ENCODE data around the gene RGS7. TPM values are rescaled to one million over a fixed set of nuclear protein-coding genes. Genes with fewer than 3 reads are reported as not detected.

RGS7 gene
- total RNA-seq, 1 donor from 2014 or later = 16.0 TPM

DNA sequence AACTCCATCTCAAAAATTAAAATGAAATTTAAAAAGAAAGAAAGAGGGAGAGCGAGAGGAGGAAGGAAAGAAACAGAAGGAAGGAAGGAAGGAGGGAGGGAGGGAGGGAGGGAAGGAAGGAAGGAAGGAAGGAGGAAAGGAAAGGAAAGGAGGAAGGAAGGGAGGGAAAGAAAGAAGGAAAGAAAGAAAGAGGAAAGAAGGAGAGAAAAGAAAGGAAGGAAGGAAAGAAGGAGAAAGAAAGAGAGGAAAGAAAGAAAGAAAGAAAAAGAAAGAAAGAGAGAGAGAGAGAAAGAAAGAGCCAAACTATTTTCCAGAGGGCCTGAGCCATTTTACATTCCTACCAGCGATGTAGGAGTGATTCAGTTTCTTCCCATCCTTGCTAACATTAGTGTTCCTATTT is 364.0 kb downstream of the RGS7 start:
- Mint-ChIP-seq H3K27me3 (ENCODE audit: unreplicated experiment) (no peaks in the 10 kb centered on the region), H3K4me1 (ENCODE audit: low read depth, unreplicated experiment) (no peaks in the 10 kb centered on the region), H3K4me3 (ENCODE audit: unreplicated experiment) (no peak overlapping the region), H3K27ac (ENCODE audit: unreplicated experiment) (no peak overlapping the region), H3K36me3 (ENCODE audit: unreplicated experiment) (no peaks in the 10 kb centered on the region), H3K9me3 (ENCODE audit: unreplicated experiment) (peaks cover 3% of the 10 kb centered on the region)
- no peak for DNase-seq
- TF ChIP-seq, protein P1, sequence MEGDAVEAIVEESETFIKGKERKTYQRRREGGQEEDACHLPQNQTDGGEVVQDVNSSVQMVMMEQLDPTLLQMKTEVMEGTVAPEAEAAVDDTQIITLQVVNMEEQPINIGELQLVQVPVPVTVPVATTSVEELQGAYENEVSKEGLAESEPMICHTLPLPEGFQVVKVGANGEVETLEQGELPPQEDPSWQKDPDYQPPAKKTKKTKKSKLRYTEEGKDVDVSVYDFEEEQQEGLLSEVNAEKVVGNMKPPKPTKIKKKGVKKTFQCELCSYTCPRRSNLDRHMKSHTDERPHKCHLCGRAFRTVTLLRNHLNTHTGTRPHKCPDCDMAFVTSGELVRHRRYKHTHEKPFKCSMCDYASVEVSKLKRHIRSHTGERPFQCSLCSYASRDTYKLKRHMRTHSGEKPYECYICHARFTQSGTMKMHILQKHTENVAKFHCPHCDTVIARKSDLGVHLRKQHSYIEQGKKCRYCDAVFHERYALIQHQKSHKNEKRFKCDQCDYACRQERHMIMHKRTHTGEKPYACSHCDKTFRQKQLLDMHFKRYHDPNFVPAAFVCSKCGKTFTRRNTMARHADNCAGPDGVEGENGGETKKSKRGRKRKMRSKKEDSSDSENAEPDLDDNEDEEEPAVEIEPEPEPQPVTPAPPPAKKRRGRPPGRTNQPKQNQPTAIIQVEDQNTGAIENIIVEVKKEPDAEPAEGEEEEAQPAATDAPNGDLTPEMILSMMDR (IDR thresholded peaks at IDR 0.05; ENCODE audit: partially characterized antibody, unreplicated experiment) = no peak

- DNase-seq = no peak
- no peaks in the 10 kb centered on the region for H3K4me1 Mint-ChIP-seq (ENCODE audit: low read depth, unreplicated experiment)
- no peak overlapping the region for H3K4me3 Mint-ChIP-seq (ENCODE audit: unreplicated experiment)
- TF ChIP-seq, protein P1 (IDR thresholded peaks at IDR 0.05; ENCODE audit: partially characterized antibody, unreplicated experiment) = no peak
- peaks cover 3% of the 10 kb centered on the region for H3K9me3 Mint-ChIP-seq (ENCODE audit: unreplicated experiment)
- H3K27ac Mint-ChIP-seq (ENCODE audit: unreplicated experiment) = no peak overlapping the region
- no peaks in the 10 kb centered on the region for H3K27me3 Mint-ChIP-seq (ENCODE audit: unreplicated experiment)
- no peaks in the 10 kb centered on the region for H3K36me3 Mint-ChIP-seq (ENCODE audit: unreplicated experiment)
These were observed 365.8 kb downstream of the RGS7 start for GRCh38 chr1:240991230-240991629.

GRCh38 chr1:240987928-240988327 is 369.1 kb downstream of the RGS7 start:
- no peak for DNase-seq
- TF ChIP-seq, protein P1 (IDR thresholded peaks at IDR 0.05; ENCODE audit: partially characterized antibody, unreplicated experiment) = no peak
- Mint-ChIP-seq H3K9me3 (ENCODE audit: unreplicated experiment) (peaks cover 2% of the 10 kb centered on the region), H3K36me3 (ENCODE audit: unreplicated experiment) (no peaks in the 10 kb centered on the region), H3K4me3 (ENCODE audit: unreplicated experiment) (no peak overlapping the region), H3K4me1 (ENCODE audit: low read depth, unreplicated experiment) (no peaks in the 10 kb centered on the region), H3K27me3 (ENCODE audit: unreplicated experiment) (no peaks in the 10 kb centered on the region), H3K27ac (ENCODE audit: unreplicated experiment) (no peak overlapping the region)

DNA sequence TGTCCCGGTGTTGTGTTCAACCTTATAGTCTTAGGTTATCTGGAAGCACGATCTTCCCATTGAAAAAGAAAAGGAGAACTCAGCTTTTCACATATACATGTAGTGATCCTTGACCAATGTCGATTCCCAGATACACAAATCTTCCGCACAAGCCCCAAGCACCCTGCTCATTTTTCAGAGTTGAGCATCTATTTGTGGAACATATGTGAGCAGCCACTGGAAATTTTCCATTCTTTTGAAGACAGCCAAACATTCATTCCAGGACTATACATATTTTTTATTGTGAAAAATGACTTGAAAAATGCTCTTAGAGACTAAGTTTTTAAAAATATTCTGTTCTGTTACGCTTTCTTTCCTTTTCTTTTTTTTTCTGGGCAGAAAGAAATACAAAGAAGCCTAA is 371.9 kb downstream of the RGS7 start:
- Mint-ChIP-seq H3K27ac (ENCODE audit: unreplicated experiment) (no peak overlapping the region), H3K9me3 (ENCODE audit: unreplicated experiment) (no peaks in the 10 kb centered on the region), H3K4me3 (ENCODE audit: unreplicated experiment) (no peak overlapping the region), H3K4me1 (ENCODE audit: low read depth, unreplicated experiment) (peaks cover 4% of the 10 kb centered on the region), H3K27me3 (ENCODE audit: unreplicated experiment) (no peaks in the 10 kb centered on the region), H3K36me3 (ENCODE audit: unreplicated experiment) (no peaks in the 10 kb centered on the region)
- no peak for DNase-seq
- TF ChIP-seq, protein P1 (IDR thresholded peaks at IDR 0.05; ENCODE audit: partially characterized antibody, unreplicated experiment) = no peak

DNA sequence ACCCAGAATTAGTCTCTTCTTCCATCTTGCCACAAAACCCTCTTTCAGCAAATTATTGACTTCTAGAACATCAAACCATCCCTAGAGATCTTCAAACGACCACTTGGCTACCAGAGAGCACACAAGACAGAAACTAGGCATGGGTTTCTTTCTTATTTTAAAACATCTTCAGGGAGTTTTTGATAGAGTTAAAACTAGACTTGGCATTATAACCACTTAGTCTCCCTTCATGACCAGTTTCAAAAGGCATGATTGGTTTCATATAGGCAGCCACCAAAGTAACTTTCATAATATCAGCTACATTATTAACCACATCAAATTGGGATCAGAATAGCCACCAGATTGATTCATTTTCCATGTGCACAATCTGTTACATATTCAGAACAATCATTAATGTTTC is 376.7 kb downstream of the RGS7 start:
- no peaks in the 10 kb centered on the region for H3K36me3 Mint-ChIP-seq (ENCODE audit: unreplicated experiment)
- H3K27ac Mint-ChIP-seq (ENCODE audit: unreplicated experiment) = peak overlapping the region; percentile 41
- TF ChIP-seq, protein P1 (IDR thresholded peaks at IDR 0.05; ENCODE audit: partially characterized antibody, unreplicated experiment) = no peak
- no peaks in the 10 kb centered on the region for H3K9me3 Mint-ChIP-seq (ENCODE audit: unreplicated experiment)
- no peak overlapping the region for H3K4me3 Mint-ChIP-seq (ENCODE audit: unreplicated experiment)
- no peak for DNase-seq
- H3K27me3 Mint-ChIP-seq (ENCODE audit: unreplicated experiment) = no peaks in the 10 kb centered on the region
- peaks cover 4% of the 10 kb centered on the region for H3K4me1 Mint-ChIP-seq (ENCODE audit: low read depth, unreplicated experiment)
